H1 (cell line): Measurements from ENCODE around the gene TRHDE. TPM values are rescaled to one million over a fixed set of nuclear protein-coding genes. Genes with fewer than 3 reads are reported as not detected.

Experiments used
- CTCF ChIA-PET: fragments of 300-600 bp; sonication (Branson Sonifier 250); formaldehyde crosslinking; loops from one replicate; lab custom pipeline; 2021; ENCODE audit not compliant: partially characterized antibody; lab: Charles Lee
- POLR2A ChIA-PET: fragments of 300-600 bp; sonication (Branson Sonifier 250); formaldehyde crosslinking; loops from one replicate; lab custom pipeline; 2021; ENCODE audit warnings: inconsistent platforms; ENCODE audit not compliant: partially characterized antibody; lab: Charles Lee
- DNase-seq, 2 experiments: peaks; one replicate each; pipeline versions ENCODE4 v3.0.0 to v3.0.0-alpha.2; 2010 to 2022; ENCODE audit warnings: low spot score in 2 of 2, low read depth in 1 of 2, mixed read lengths in 1 of 2
- FAIRE-seq: peaks from 2 replicates; lab custom pipeline; 2011; peaks lifted over from hg19 to GRCh38; lab: Jason Lieb, UNC
- H2AFZ ChIP-seq: 2 replicates; pipeline ENCODE4 v1.8.1; 2012; ENCODE audit warnings: low read length, inconsistent platforms
- H2AK5ac ChIP-seq: 2 replicates; pipeline ENCODE4 v1.6.1; 2013; ENCODE audit warnings: low read depth, low read length
- H2BK120ac ChIP-seq: replicated peaks from 2 replicates; pipeline ENCODE3; 2013; ENCODE audit warnings: low read depth, low read length, inconsistent platforms
- H2BK12ac ChIP-seq: 2 replicates; pipeline ENCODE4 v1.6.1; 2013; ENCODE audit warnings: low read depth, low read length
- H2BK15ac ChIP-seq: 2 replicates; pipeline ENCODE4 v1.6.1; 2013; ENCODE audit warnings: low read length
- H2BK20ac ChIP-seq: 2 replicates; pipeline ENCODE4 v1.6.1; 2013; ENCODE audit warnings: low read length
- H2BK5ac ChIP-seq: 2 replicates; pipeline ENCODE4 v1.6.1; 2013; ENCODE audit warnings: low read depth, low read length
- H3K14ac ChIP-seq: 2 replicates; pipeline ENCODE4 v1.6.1; 2013; ENCODE audit warnings: inconsistent platforms; ENCODE audit not compliant: insufficient read length
- H3K18ac ChIP-seq: 2 replicates; pipeline ENCODE4 v1.6.1; 2013; ENCODE audit warnings: low read length; ENCODE audit errors: extremely low read depth
- H3K23ac ChIP-seq: 2 replicates; pipeline ENCODE4 v1.6.1; 2013; ENCODE audit warnings: inconsistent platforms; ENCODE audit not compliant: insufficient read length
- H3K23me2 ChIP-seq: 2 replicates; pipeline ENCODE4 v1.6.1; 2013; ENCODE audit warnings: low read depth, low read length
- H3K27ac ChIP-seq: 2 replicates; pipeline ENCODE4 v1.6.1; 2011; ENCODE audit warnings: low read depth, low read length, inconsistent platforms
- H3K27me3 ChIP-seq, 4 experiments: replicated peaks in 1 of 4; 1 replicate in 1 of 4; 2 replicates in 3 of 4; pipeline versions ENCODE4 v1.6.1 to v1.8.1; 2011 to 2013; ENCODE audit warnings: low read length in 3 of 4, mild to moderate bottlenecking in 3 of 4, inconsistent platforms in 2 of 4, mixed read lengths in 2 of 4, moderate library complexity in 1 of 4; ENCODE audit not compliant: control insufficient read depth in 3 of 4, insufficient read depth in 3 of 4; ENCODE audit errors: extremely low read depth in 1 of 4
- H3K36me3 ChIP-seq, 4 experiments: 2 replicates each; pipeline versions ENCODE4 v1.6.1 to v1.8.1; 2011 to 2013; ENCODE audit warnings: mild to moderate bottlenecking in 4 of 4, low read length in 3 of 4, moderate library complexity in 2 of 4, control low read depth in 1 of 4, inconsistent platforms in 1 of 4; ENCODE audit not compliant: insufficient read depth in 4 of 4, control insufficient read depth in 2 of 4
- H3K4ac ChIP-seq: replicated peaks from 2 replicates; pipeline ENCODE3; 2013; ENCODE audit warnings: low read length, low read depth, mixed read lengths, inconsistent platforms; ENCODE audit not compliant: insufficient read length
- H3K4me1 ChIP-seq, 4 experiments: replicated peaks in 1 of 4; 1 replicate in 1 of 4; 2 replicates in 3 of 4; pipeline versions ENCODE4 v1.6.1 to v1.8.1; 2011 to 2013; ENCODE audit warnings: low read length in 3 of 4, inconsistent platforms in 2 of 4, mixed read lengths in 1 of 4; ENCODE audit not compliant: insufficient read depth in 4 of 4, control insufficient read depth in 3 of 4
- H3K4me2 ChIP-seq, 2 experiments: 2 replicates each; pipeline versions ENCODE4 v1.6.1 to v1.8.1; 2011 to 2013; ENCODE audit warnings: low read depth in 2 of 2, low read length in 2 of 2, control low read depth in 1 of 2, inconsistent platforms in 1 of 2, mild to moderate bottlenecking in 1 of 2; ENCODE audit not compliant: insufficient read depth in 1 of 2
- H3K4me3 ChIP-seq, 4 experiments: fragments of 200-600, 300-600 bp in 1 of 4; sonication (generic), shearing (Covaris generic), sonication (Bioruptor Twin) in 1 of 4; 2 replicates each; pipeline versions ENCODE4 v1.5.1 to v1.8.1; 2011 to 2016; ENCODE audit warnings: low read length in 4 of 4, low read depth in 3 of 4, control low read depth in 2 of 4, inconsistent platforms in 2 of 4, mild to moderate bottlenecking in 2 of 4, mixed read lengths in 1 of 4, moderate library complexity in 1 of 4; ENCODE audit not compliant: insufficient read depth in 2 of 4; ENCODE audit errors: extremely low read depth in 1 of 4
- H3K56ac ChIP-seq: replicated peaks from 2 replicates; pipeline ENCODE3; 2013; ENCODE audit warnings: low read depth, mild to moderate bottlenecking, mixed read lengths, low read length, inconsistent platforms; ENCODE audit not compliant: insufficient read length
- H3K79me1 ChIP-seq: 2 replicates; pipeline ENCODE4 v1.6.1; 2013; ENCODE audit warnings: low read depth, low read length, control low read depth
- H3K79me2 ChIP-seq, 2 experiments: 2 replicates each; pipeline versions ENCODE4 v1.6.1 to v1.8.1; 2012 to 2013; ENCODE audit warnings: low read length in 2 of 2, mild to moderate bottlenecking in 2 of 2, inconsistent platforms in 1 of 2; ENCODE audit not compliant: insufficient read depth in 2 of 2, control insufficient read depth in 1 of 2
- H3K9ac ChIP-seq, 4 experiments: replicated peaks in 1 of 4; 1 replicate in 1 of 4; 2 replicates in 3 of 4; pipeline versions ENCODE4 v1.6.1 to v1.8.1; 2011 to 2013; ENCODE audit warnings: low read depth in 3 of 4, low read length in 3 of 4, control low read depth in 2 of 4, mild to moderate bottlenecking in 2 of 4, moderate library complexity in 2 of 4, inconsistent platforms in 1 of 4; ENCODE audit errors: extremely low read depth in 1 of 4
- H3K9me3 ChIP-seq, 2 experiments: 2 replicates each; pipeline versions ENCODE4 v1.6.1 to v1.8.1; 2012 to 2013; ENCODE audit warnings: mild to moderate bottlenecking in 2 of 2, moderate library complexity in 2 of 2, control low read depth in 1 of 2, inconsistent platforms in 1 of 2, low read depth in 1 of 2, low read length in 1 of 2, mixed read lengths in 1 of 2; ENCODE audit not compliant: insufficient read depth in 2 of 2
- H4K20me1 ChIP-seq, 2 experiments: replicated peaks in 1 of 2; 2 replicates each; pipeline versions ENCODE3 to v1.8.1; 2011 to 2013; ENCODE audit warnings: inconsistent platforms in 2 of 2, low read length in 2 of 2, mild to moderate bottlenecking in 1 of 2; ENCODE audit not compliant: insufficient read depth in 2 of 2, control insufficient read depth in 1 of 2
- H4K5ac ChIP-seq: 2 replicates; pipeline ENCODE4 v1.6.1; 2013; ENCODE audit warnings: low read length, low read depth, mixed read lengths, inconsistent platforms; ENCODE audit not compliant: insufficient read length
- H4K8ac ChIP-seq: 2 replicates; pipeline ENCODE4 v1.8.0; 2013; ENCODE audit warnings: mild to moderate bottlenecking, moderate library complexity, low read length, inconsistent platforms; ENCODE audit not compliant: insufficient read depth; ENCODE audit errors: extremely low read depth
- H4K91ac ChIP-seq: replicated peaks from 2 replicates; pipeline ENCODE3; 2013; ENCODE audit warnings: low read length, mixed read lengths, inconsistent platforms; ENCODE audit not compliant: insufficient read length
- EZH2 ChIP-seq: fragments of 200-600 bp; sonication (generic); IDR thresholded peaks from 2 replicates; pipeline ENCODE4 v1.7.1; 2012; ENCODE audit warnings: low read depth, mild to moderate bottlenecking, moderate library complexity, low read length, inconsistent platforms; ENCODE audit not compliant: severe bottlenecking
- HDAC6 ChIP-seq: IDR thresholded peaks from one replicate; pipeline ENCODE4 v1.7.1; 2012; ENCODE audit warnings: low read depth, mild to moderate bottlenecking, inconsistent platforms, low read length, moderate library complexity
- KDM5A ChIP-seq: fragments of 200-600 bp; IDR thresholded peaks from 2 replicates; pipeline ENCODE4 v1.7.1; 2012; ENCODE audit warnings: mild to moderate bottlenecking, low read length, inconsistent platforms, mixed read lengths
- POLR2A ChIP-seq, 2 experiments: IDR thresholded peaks; 1 replicate in 1 of 2; 2 replicates in 1 of 2; pipeline ENCODE4 v1.6.1; 2011; ENCODE audit warnings: low read depth in 2 of 2, low read length in 2 of 2, mild to moderate bottlenecking in 2 of 2; ENCODE audit errors: control extremely low read depth in 1 of 2
- SRF ChIP-seq: IDR thresholded peaks from 2 replicates; pipeline ENCODE4 v1.6.1; 2011; ENCODE audit warnings: mild to moderate bottlenecking, low read depth, low read length, moderate library complexity
- ZNF274 ChIP-seq: IDR thresholded peaks from 2 replicates; pipeline ENCODE4 v1.7.0; 2012; ENCODE audit warnings: low read length, borderline replicate concordance; ENCODE audit errors: extremely low read depth
- WGBS, 2 experiments: shearing (Covaris generic) in 1 of 2; methylation state at CpG; one replicate each; pipeline versions ENCODE4 v1.1.6 to v1.1.7; 2013 to 2015; ENCODE audit warnings: low lambda C conversion rate in 2 of 2, mixed read lengths in 2 of 2, inconsistent platforms in 1 of 2, low coverage in 1 of 2, missing lambda C conversion rate in 1 of 2; ENCODE audit not compliant: insufficient replicate concordance in 2 of 2, insufficient coverage in 1 of 2, insufficient read length in 1 of 2; ENCODE audit errors: extremely low coverage in 1 of 2, missing lambda C conversion rate in 1 of 2; 5-methylcytosine and 5-hydroxymethylcytosine counted together
- polyA plus RNA-seq, 7 experiments: library from polyadenylated mRNA; depleted of rRNA in 3 of 7; stranded (reverse) in 5 of 7; unstranded in 2 of 7; fragments of >200 nt in 5 of 7; fragments of 200-250 nt in 2 of 7; gene quantifications; 1 replicate in 5 of 7; 2 replicates in 1 of 7; 4 replicates in 1 of 7; pipeline versions ENCODE4 v1.2.1 to v1.2.3, GENCODE V29; 2011 to 2013; ENCODE audit warnings: missing spikeins in 2 of 7, mixed read lengths in 2 of 7
- total RNA-seq: library from RNA; stranded (reverse); fragmentation: NEBNext Ultra II Directional; extraction: Animal tissue kit (Norgen Biotek cat#: 25700); gene quantifications from 2 replicates; pipeline ENCODE4 v1.2.1, GENCODE V29; 2021

Gene TRHDE
- total and polyA plus RNA-seq, 2 of the 8 experiments (the other 6 are each of a cell fraction or from before 2014, with no cell fraction given) = 1.3 to 5.0 TPM

DNA sequence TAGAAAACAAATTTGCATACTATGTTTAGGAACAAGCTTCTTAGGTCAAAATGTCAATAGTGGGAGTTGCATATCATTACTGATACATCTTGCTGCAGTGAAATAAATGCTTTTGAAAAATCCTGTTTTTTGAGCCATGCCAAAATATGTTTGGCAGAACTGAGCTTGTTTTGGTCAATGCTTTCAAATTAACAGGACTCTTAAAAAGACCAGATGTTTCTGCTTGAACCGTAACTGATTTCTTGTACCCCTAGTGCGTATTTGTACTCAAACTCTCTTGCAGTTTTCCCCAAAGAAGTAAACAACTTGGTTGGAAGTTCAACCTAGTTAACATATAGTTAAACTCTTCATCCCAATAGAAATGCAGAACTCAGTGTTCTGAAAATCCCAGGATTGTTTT lies 3.4 kb downstream of the TRHDE start:
- Histone ChIP-seq H3K4ac (no peak overlapping the region), H3K4me2 (no peak overlapping the region), H3K36me3 (no peaks in the 10 kb centered on the region), H3K4me1 (peaks cover 0 to 6% (median 3%) of the 10 kb centered on the region in 4 experiments; a peak in 5 of 7 replicates), H2BK15ac (no peak overlapping the region), H2AFZ (no peak overlapping the region), H3K23me2 (peaks cover 18% of the 10 kb centered on the region), H3K56ac (no peak overlapping the region), H3K18ac (no peak overlapping the region), H4K5ac (no peak overlapping the region), H3K4me3 (no peak overlapping the region)
- FAIRE-seq = no peak
- POLR2A ChIA-PET = no interaction called here
- TF ChIP-seq HDAC6 = no peak
- TF ChIP-seq KDM5A = no peak
- no peak for TF ChIP-seq POLR2A (IDR thresholded peaks at IDR 0.05; ENCODE audit: control extremely low read depth in 1 of 2, low read depth in 2 of 2, low read length in 2 of 2)
- TF ChIP-seq SRF = no peak
- TF ChIP-seq ZNF274 = no peak
- TF ChIP-seq EZH2 = no peak
- TF ChIP-seq, all 59 proteins: peak for 0
- no peak overlapping the region for H3K14ac ChIP-seq
- no peaks in the 10 kb centered on the region for H3K79me1 ChIP-seq
- H2BK12ac ChIP-seq = no peak overlapping the region
- CTCF ChIA-PET = interaction anchor here (0.5 to 2.7 kb wide), 4 partner anchors 9 to 1035 kb away, joined by 4 to 20 read pairs (median 6); no protein-coding TSS in a partner anchor
- no peak overlapping the region for H2BK5ac ChIP-seq
- 87% methylated on average over 2 of the region's 2 CpGs; no CpG with 5 or more reads in 1 of the 2 experiments for WGBS, 2 experiments
- H3K23ac ChIP-seq = no peak overlapping the region
- no peak overlapping the region for H4K8ac ChIP-seq
- H3K79me2 ChIP-seq = no peaks in the 10 kb centered on the region
- no peaks in the 10 kb centered on the region for H4K20me1 ChIP-seq
- no peak overlapping the region for H2BK120ac ChIP-seq
- no peaks in the 10 kb centered on the region for H3K9me3 ChIP-seq
- no peak overlapping the region for H2AK5ac ChIP-seq
- DNase-seq = no peak
- no peak overlapping the region for H4K91ac ChIP-seq
- H2BK20ac ChIP-seq = no peak overlapping the region
- no peak overlapping the region for H3K27ac ChIP-seq
- peaks cover 11 to 35% (median 27%) of the 10 kb centered on the region in 4 experiments for H3K27me3 ChIP-seq
- no peak overlapping the region for H3K9ac ChIP-seq
